Prostate gland (tissue), 2 donors: Measurements from ENCODE around the gene MRGPRG. TPM values are rescaled to one million over a fixed set of nuclear protein-coding genes. Genes with fewer than 3 reads are reported as not detected.

Experiments used
- DNase-seq: peaks from one replicate; pipeline ENCODE4 v3.0.0-alpha.2; 2019; ENCODE audit warnings: low spot score
- H3K27ac ChIP-seq, 2 donors: fragments of 200-600 bp; sonication (generic); 2 replicates each; pipeline ENCODE4 v1.5.1; 2017 to 2019
- H3K27me3 ChIP-seq: fragments of 200-600 bp; sonication (generic); replicated peaks from 2 replicates; pipeline ENCODE4 v1.5.1; 2019; ENCODE audit not compliant: insufficient read depth
- H3K36me3 ChIP-seq, 2 donors: fragments of 200-600 bp; sonication (generic); 1 replicate in 1 of 2; 2 replicates in 1 of 2; pipeline versions ENCODE4 v1.5.1 to v1.8.1; 2017 to 2019
- H3K4me1 ChIP-seq: fragments of 200-600 bp; sonication (generic); replicated peaks from 2 replicates; pipeline ENCODE4 v1.5.1; 2019
- H3K4me3 ChIP-seq, 2 donors: fragments of 200-600 bp; sonication (generic); 2 replicates each; pipeline ENCODE4 v1.5.1; 2017 to 2019
- H3K9me3 ChIP-seq: fragments of 200-600 bp; sonication (generic); 2 replicates; pipeline ENCODE4 v1.5.1; 2017
- POLR2A ChIP-seq: fragments of 450-650 bp; IDR thresholded peaks from one replicate; pipeline ENCODE4 v1.6.1; 2016; ENCODE audit warnings: antibody characterized with exemption, mild to moderate bottlenecking
- POLR2AphosphoS5 ChIP-seq: sonication (generic); formaldehyde crosslinking; IDR thresholded peaks from one replicate; pipeline ENCODE4 v1.6.1; 2017; ENCODE audit warnings: antibody characterized with exemption
- WGBS: methylation state at CpG from one replicate; pipeline ENCODE4 v1.1.5; 2018; 5-methylcytosine and 5-hydroxymethylcytosine counted together
- intact Hi-C: fragments of 100-400 bp; cut with DNase I; formaldehyde crosslinking; loops from one replicate; pipeline ENCODE4 v1.14.2; 2022
- total RNA-seq, 2 donors: library from RNA; depleted of rRNA; stranded (reverse); fragments of >200 nt; gene quantifications; one replicate each; pipeline ENCODE4 v1.1.0, GENCODE V29; 2016
- TF ChIP-seq, protein P1 (sequence below), 4 experiments: fragments of 200-600 bp in 2 of 4; fragments of 450-650 bp in 2 of 4; sonication (generic) in 2 of 4; IDR thresholded peaks; 1 replicate in 3 of 4; 2 replicates in 1 of 4; pipeline ENCODE4 v1.5.1; 2016 to 2019; ENCODE audit warnings: antibody characterized with exemption in 4 of 4, mild to moderate bottlenecking in 2 of 4, moderate library complexity in 2 of 4

MRGPRG gene
- total RNA-seq, 2 donors from 2014 or later = 2.7 TPM; not detected in 1

- H3K36me3 ChIP-seq = no peaks in the 10 kb centered on the region
- no peak for DNase-seq
- H3K27me3 ChIP-seq = peaks cover 8% of the 10 kb centered on the region
- WGBS = 78% methylated on average over 7 of the region's 7 CpGs
- intact Hi-C loops = no loop called here
- no peak overlapping the region for H3K4me3 ChIP-seq
- H3K9me3 ChIP-seq = no peaks in the 10 kb centered on the region
- no peaks in the 10 kb centered on the region for H3K4me1 ChIP-seq
- TF ChIP-seq POLR2AphosphoS5 = no peak
- TF ChIP-seq, protein P1, sequence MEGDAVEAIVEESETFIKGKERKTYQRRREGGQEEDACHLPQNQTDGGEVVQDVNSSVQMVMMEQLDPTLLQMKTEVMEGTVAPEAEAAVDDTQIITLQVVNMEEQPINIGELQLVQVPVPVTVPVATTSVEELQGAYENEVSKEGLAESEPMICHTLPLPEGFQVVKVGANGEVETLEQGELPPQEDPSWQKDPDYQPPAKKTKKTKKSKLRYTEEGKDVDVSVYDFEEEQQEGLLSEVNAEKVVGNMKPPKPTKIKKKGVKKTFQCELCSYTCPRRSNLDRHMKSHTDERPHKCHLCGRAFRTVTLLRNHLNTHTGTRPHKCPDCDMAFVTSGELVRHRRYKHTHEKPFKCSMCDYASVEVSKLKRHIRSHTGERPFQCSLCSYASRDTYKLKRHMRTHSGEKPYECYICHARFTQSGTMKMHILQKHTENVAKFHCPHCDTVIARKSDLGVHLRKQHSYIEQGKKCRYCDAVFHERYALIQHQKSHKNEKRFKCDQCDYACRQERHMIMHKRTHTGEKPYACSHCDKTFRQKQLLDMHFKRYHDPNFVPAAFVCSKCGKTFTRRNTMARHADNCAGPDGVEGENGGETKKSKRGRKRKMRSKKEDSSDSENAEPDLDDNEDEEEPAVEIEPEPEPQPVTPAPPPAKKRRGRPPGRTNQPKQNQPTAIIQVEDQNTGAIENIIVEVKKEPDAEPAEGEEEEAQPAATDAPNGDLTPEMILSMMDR (IDR thresholded peaks at IDR 0.05) = no peak
- no peak for TF ChIP-seq POLR2A
- no peak overlapping the region for H3K27ac ChIP-seq
Measured at GRCh38 chr11:3202305-3202704, 16.3 kb downstream of the MRGPRG start.

DNA sequence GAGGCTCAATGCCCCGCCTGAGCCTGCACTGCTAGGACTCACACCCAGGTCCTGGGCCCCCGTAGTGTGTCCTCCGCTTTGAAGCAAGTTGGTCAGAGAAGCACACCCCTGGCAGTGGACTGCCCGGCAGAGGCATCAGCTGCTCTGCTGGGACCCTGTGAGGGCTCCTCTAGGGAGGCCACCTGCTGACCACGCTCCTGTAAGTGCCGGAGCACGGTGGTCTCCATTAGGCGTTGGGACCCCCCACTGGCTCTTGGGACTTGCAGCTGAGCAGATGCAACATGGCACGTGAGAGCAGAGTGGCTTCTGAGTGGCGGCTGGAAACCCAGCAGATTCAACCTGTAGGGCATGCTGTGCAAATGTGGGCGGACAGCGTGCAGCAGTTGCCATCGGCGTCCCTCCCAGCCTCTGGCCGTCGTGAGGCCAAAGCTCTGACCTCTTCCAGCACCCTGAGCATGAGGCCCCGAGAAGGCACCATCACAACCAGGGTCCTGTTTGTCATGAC lies 16.9 kb downstream of the MRGPRG start:
- Histone ChIP-seq H3K36me3 (no peaks in the 10 kb centered on the region), H3K4me3 (no peak overlapping the region), H3K27ac (no peak overlapping the region), H3K9me3 (no peaks in the 10 kb centered on the region), H3K4me1 (no peaks in the 10 kb centered on the region), H3K27me3 (peaks cover 8% of the 10 kb centered on the region)
- WGBS = 83% methylated on average over 17 of the region's 17 CpGs
- intact Hi-C loops = no loop called here
- DNase-seq = no peak
- TF ChIP-seq, protein P1 (IDR thresholded peaks at IDR 0.05) = no peak
- TF ChIP-seq POLR2AphosphoS5 = no peak
- no peak for TF ChIP-seq POLR2A

DNA sequence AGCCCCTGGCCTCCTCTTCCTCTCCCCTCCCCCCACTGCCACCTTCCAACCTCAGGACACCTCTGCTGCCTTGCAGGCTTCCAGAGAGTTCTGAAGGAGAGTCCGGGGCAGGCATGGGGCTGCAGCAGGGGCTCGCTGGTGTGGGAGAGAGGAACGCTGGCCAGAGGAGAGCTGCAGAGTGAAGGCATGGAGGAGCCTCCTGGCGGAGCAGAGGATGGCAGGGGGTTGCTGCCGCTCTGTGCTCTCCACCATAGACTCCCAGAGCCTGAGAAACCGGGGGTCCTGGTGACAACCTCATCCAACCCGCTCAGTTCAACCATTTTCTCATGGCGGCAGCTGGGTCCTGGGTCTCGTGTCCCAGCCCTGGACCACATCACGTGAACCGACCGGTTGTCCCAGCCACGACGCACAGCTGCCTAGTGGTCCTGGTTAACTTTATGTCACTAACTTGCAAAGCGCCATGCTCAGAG lies 17.5 kb downstream of the MRGPRG start:
- Histone ChIP-seq H3K36me3 (no peaks in the 10 kb centered on the region), H3K4me1 (no peaks in the 10 kb centered on the region), H3K9me3 (no peaks in the 10 kb centered on the region), H3K27me3 (peaks cover 8% of the 10 kb centered on the region), H3K4me3 (no peak overlapping the region), H3K27ac (no peak overlapping the region)
- WGBS = 90% methylated on average over 15 of the region's 15 CpGs
- no peak for DNase-seq
- intact Hi-C loops = no loop called here
- TF ChIP-seq POLR2AphosphoS5 (no peak), POLR2A (no peak)
- TF ChIP-seq, protein P1 (IDR thresholded peaks at IDR 0.05) = no peak

DNA sequence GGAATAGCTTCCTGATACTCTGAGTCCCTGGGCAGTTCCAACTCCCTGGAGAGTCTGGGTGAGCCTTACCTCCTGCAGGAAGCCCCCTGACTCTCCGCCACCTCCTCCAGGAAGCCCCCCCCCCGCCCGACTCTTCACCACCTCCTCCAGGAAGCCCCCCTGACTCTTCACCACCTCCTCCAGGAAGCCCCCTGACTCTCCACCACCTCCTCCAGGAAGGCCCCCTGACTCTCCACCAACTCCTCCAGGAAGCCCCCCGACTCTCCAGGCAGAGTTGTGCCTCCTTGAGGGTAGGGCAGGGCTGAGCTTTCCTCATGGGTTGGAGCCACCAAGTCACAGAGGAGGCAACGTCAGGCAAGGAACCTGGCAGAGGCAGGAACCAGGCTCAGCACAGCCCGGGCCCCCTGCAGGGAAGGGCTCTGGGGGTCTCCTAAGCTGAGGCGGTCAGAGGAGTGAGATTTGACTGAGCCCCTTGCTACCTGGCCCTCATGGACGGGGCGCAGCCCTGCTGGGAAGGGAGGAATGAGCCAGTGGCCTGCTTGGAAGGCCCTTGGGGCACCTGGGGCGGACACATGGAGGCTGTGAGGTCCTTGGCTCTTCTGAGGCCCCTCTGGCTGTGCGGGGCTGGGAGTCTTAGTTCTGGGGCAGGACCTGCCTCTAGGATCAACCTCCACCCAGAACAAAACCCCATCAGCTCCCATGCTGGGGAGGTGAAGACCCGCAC lies 18.1 kb downstream of the MRGPRG start:
- 75% methylated on average over 12 of the region's 12 CpGs for WGBS
- H3K36me3 ChIP-seq = no peaks in the 10 kb centered on the region
- no peak overlapping the region for H3K4me3 ChIP-seq
- H3K9me3 ChIP-seq = no peaks in the 10 kb centered on the region
- no peak overlapping the region for H3K27ac ChIP-seq
- intact Hi-C loops = no loop called here
- DNase-seq = no peak
- no peaks in the 10 kb centered on the region for H3K4me1 ChIP-seq
- no peak for TF ChIP-seq POLR2AphosphoS5
- TF ChIP-seq, protein P1 (IDR thresholded peaks at IDR 0.05) = no peak
- no peak for TF ChIP-seq POLR2A
- peaks cover 8% of the 10 kb centered on the region for H3K27me3 ChIP-seq
